ENCODE data around the gene AQP7. TPM values are rescaled to one million over a fixed set of nuclear protein-coding genes. Genes with fewer than 3 reads are reported as not detected.
"Not testable (repeated sequence)": the region's sequence is repeated elsewhere in the genome, so short reads cannot be mapped to it uniquely, and the experiment has no call there.

Gene AQP7
- total RNA-seq = 10 to 100 TPM; 14.1 to 51.6 (median 31.0) TPM

- H3K4me3 ChIP-seq = peak within 1 kb of the TSS in 1 of 4 donors; percentile 9
- not testable (repeated sequence) for DNase-seq (ENCODE audit: low spot score in 2 of 2); H3K36me3 ChIP-seq; H3K27me3 ChIP-seq; H3K9me3 ChIP-seq
- peaks cover 0 to 23% (median 0%) of the 10 kb centered on the region in 4 donors for H3K4me1 ChIP-seq
- 34 to 54% methylated on average over 7 to 10 of the region's 10 CpGs for WGBS, 2 donors
- peak within 1 kb of the TSS in 2 of 4 donors; percentile 24 to 33 for H3K27ac ChIP-seq
Measured at GRCh38 chr9:33402371-33402770, at the start of gene AQP7. TSS of gene AQP7 (minus strand) at chr9:33402568. CDS start at chr9:33401262, 1,306 bp downstream.

- Histone ChIP-seq H3K4me3 (no peak overlapping the region), H3K36me3 (no peaks in the 10 kb centered on the region), H3K4me1 (peaks cover 0 to 22% (median 10%) of the 10 kb centered on the region in 4 donors), H3K27me3 (peaks cover 0 to 5% of the 10 kb centered on the region in 2 donors), H3K27ac (no peak overlapping the region), H3K9me3 (no peaks in the 10 kb centered on the region)
- TF ChIP-seq POLR2A (IDR thresholded peaks at IDR 0.05) (no peak), CTCF (IDR thresholded peaks at IDR 0.05) (no peak)
- DNase-seq (ENCODE audit: low spot score in 2 of 2) = no peak
- WGBS, 2 donors = 78 to 91% methylated on average over 4 of the region's 4 CpGs
Measured at GRCh38 chr9:33450621-33451146, 48.3 kb upstream of the AQP7 start.

DNA sequence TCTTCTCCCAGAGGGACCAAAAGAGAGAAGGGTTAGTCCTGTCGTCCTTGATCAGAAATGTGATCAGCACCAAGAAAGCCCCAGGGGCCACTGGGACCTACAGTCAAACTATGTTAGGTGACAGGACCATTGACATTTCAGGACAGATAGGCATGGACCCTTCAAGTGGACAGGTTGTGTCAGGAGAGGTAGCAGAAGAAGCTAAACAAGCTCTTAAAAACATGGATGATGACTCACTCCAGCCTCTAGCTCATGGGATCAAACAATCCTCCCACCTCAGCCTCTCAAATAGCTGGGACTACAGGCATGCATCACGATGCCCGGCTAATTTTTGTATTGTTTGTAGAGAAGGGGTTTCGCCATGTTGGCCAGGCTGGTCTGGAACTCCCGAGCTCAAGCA lies 47.3 kb upstream of the AQP7 start:
- Histone ChIP-seq H3K4me1 (peaks cover 0 to 22% (median 11%) of the 10 kb centered on the region in 4 donors), H3K36me3 (no peaks in the 10 kb centered on the region), H3K4me3 (no peak overlapping the region), H3K9me3 (no peaks in the 10 kb centered on the region), H3K27ac (no peak overlapping the region), H3K27me3 (peaks cover 0 to 5% of the 10 kb centered on the region in 2 donors)
- no peak for TF ChIP-seq CTCF (IDR thresholded peaks at IDR 0.05)
- TF ChIP-seq EP300 (IDR thresholded peaks at IDR 0.05) = no peak
- 81 to 87% methylated on average over 5 of the region's 5 CpGs for WGBS, 2 donors
- DNase-seq (ENCODE audit: low spot score in 2 of 2) = no peak

- no peak for DNase-seq (ENCODE audit: low spot score in 2 of 2)
- Histone ChIP-seq H3K36me3 (peaks cover 0 to 6% (median 0%) of the 10 kb centered on the region in 3 donors), H3K27me3 (peaks cover 0 to 5% of the 10 kb centered on the region in 2 donors), H3K4me1 (peaks cover 0 to 22% (median 11%) of the 10 kb centered on the region in 4 donors), H3K9me3 (no peaks in the 10 kb centered on the region), H3K27ac (peak overlapping the region in 2 of 4 donors; percentile 44 to 75), H3K4me3 (peak overlapping the region; percentile 28 to 67 (median 55))
- no peak for TF ChIP-seq EP300 (IDR thresholded peaks at IDR 0.05)
- TF ChIP-seq POLR2A (IDR thresholded peaks at IDR 0.05) = no peak
- no peak for TF ChIP-seq CTCF (IDR thresholded peaks at IDR 0.05)
- 26 to 41% methylated on average over 14 to 20 of the region's 20 CpGs for WGBS, 2 donors
Measured at GRCh38 chr9:33447799-33448553, 45.6 kb upstream of the AQP7 start.

DNA sequence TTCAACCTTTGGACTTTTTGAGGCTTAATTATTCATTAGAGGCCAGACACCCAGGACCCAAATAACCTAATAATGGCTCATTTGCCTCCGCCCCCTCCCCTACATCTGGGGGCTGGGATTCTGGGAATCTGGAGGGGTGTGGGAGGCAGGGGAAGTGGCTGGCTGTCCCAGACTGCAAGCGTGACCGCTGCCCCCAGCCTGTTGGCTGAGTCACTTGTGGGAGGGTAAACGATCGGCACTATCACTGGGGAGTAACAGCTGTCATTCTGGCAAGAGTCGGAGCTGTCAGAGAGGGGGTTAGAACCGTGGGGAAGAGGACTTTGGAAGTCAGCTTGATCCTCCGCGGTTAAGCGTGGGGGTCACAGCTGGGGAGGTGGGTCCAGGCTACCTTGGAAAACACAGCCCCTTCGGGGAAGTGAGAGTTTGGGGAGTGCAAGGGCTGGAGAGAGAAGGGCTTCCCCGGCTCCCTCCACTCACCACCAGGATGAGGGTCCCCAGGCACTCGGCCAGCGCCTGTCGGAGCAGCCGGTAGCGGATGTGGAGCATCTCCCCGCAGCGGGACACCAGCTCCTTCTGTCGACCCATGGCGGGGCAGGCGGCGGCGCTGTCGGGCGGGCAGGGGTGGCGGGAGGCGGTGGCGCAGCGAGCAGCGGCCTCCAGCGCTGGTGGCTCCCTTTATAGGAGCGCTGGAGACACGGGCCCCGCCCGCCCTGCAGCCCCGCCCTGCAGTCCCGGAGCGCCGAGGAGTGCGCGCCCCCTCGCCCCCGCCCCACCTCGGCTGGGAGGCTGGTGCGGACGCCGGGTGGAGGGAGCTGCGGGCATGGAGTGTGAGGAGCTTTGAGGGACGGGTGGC lies 44.8 kb upstream of the AQP7 start, which contains the start of gene AQP3:
Gene AQP3 (minus strand): TSS at position 648 of the 853 bp plus-strand sequence. CDS start 63 bp downstream, at position 585.
- peak; percentile 18 to 35 for DNase-seq (ENCODE audit: low spot score in 2 of 2)
- peak within 1 kb of the TSS in 3 of 4 donors; percentile 49 to 75 (median 58) for H3K27ac ChIP-seq
- WGBS, 2 donors = 3 to 4% methylated on average over 21 to 29 of the region's 50 CpGs

More for the DNA sequence above, 44.8 kb upstream of the AQP7 start, which contains the start of gene AQP3:
- Histone ChIP-seq H3K36me3 (peaks cover 0 to 14% (median 0%) of the 10 kb centered on the region in 3 donors), H3K4me3 (peak within 1 kb of the TSS; percentile 28 to 67 (median 55)), H3K9me3 (no peaks in the 10 kb centered on the region), H3K4me1 (peaks cover 0 to 22% (median 11%) of the 10 kb centered on the region in 4 donors), H3K27me3 (peaks cover 0 to 5% of the 10 kb centered on the region in 2 donors)
- TF ChIP-seq EP300 (IDR thresholded peaks at IDR 0.05) = no peak
- TF ChIP-seq CTCF (IDR thresholded peaks at IDR 0.05) = peak in 3 of 5 experiments; percentile 31 to 54 (median 31)
- TF ChIP-seq POLR2A (IDR thresholded peaks at IDR 0.05) = no peak
